KMS-11 (cell line): ENCODE data around the gene VEPH1.

Experiments
- H2AFZ ChIP-seq: fragments of 200-600 bp; sonication (generic); 2 replicates; pipeline ENCODE4 v1.6.1; 2016; ENCODE audit warnings: antibody characterized with exemption, mixed run types, low read depth
- H3K27ac ChIP-seq: fragments of 200-600 bp; sonication (generic); 2 replicates; pipeline ENCODE4 v1.6.1; 2016; ENCODE audit warnings: mild to moderate bottlenecking, mixed run types
- H3K27me3 ChIP-seq: fragments of 200-600 bp; sonication (generic); 2 replicates; pipeline ENCODE4 v1.6.1; 2017; ENCODE audit warnings: mild to moderate bottlenecking, low read depth, mixed run types, moderate library complexity; ENCODE audit not compliant: insufficient read depth
- H3K36me3 ChIP-seq: fragments of 200-600 bp; sonication (generic); 2 replicates; pipeline ENCODE4 v1.6.1; 2017; ENCODE audit warnings: mild to moderate bottlenecking, mixed run types; ENCODE audit not compliant: insufficient read depth
- H3K4me1 ChIP-seq: fragments of 200-600 bp; sonication (generic); 2 replicates; pipeline ENCODE4 v1.6.1; 2016; ENCODE audit warnings: mild to moderate bottlenecking, low read depth, mixed run types; ENCODE audit not compliant: poor library complexity, severe bottlenecking
- H3K4me2 ChIP-seq: fragments of 200-600 bp; sonication (generic); 2 replicates; pipeline ENCODE4 v1.7.0; 2016; ENCODE audit warnings: mild to moderate bottlenecking, mixed run types
- H3K4me3 ChIP-seq: fragments of 200-600 bp; sonication (generic); IDR thresholded peaks from 2 replicates; pipeline ENCODE4 v1.6.1; 2017; ENCODE audit warnings: low read depth, low read length, mixed read lengths; ENCODE audit not compliant: insufficient read depth
- H3K79me2 ChIP-seq: fragments of 200-600 bp; sonication (generic); 2 replicates; pipeline ENCODE4 v1.6.1; 2016; ENCODE audit warnings: low read depth, mixed run types; ENCODE audit not compliant: insufficient read depth
- H3K9ac ChIP-seq: fragments of 200-600 bp; sonication (generic); 2 replicates; pipeline ENCODE4 v1.6.1; 2016; ENCODE audit warnings: mild to moderate bottlenecking, mixed run types
- H4K20me1 ChIP-seq: fragments of 200-600 bp; sonication (generic); 2 replicates; pipeline ENCODE4 v1.6.1; 2016; ENCODE audit warnings: mild to moderate bottlenecking, mixed run types; ENCODE audit not compliant: insufficient read depth
- TF ChIP-seq, protein P1 (sequence below): fragments of 200-600 bp; sonication (generic); conservative IDR thresholded peaks from 2 replicates; pipeline ENCODE4 v1.6.1; 2017; ENCODE audit warnings: low read depth, mild to moderate bottlenecking, antibody characterized with exemption, low read length, moderate library complexity, mixed read lengths

The VEPH1 gene

DNA sequence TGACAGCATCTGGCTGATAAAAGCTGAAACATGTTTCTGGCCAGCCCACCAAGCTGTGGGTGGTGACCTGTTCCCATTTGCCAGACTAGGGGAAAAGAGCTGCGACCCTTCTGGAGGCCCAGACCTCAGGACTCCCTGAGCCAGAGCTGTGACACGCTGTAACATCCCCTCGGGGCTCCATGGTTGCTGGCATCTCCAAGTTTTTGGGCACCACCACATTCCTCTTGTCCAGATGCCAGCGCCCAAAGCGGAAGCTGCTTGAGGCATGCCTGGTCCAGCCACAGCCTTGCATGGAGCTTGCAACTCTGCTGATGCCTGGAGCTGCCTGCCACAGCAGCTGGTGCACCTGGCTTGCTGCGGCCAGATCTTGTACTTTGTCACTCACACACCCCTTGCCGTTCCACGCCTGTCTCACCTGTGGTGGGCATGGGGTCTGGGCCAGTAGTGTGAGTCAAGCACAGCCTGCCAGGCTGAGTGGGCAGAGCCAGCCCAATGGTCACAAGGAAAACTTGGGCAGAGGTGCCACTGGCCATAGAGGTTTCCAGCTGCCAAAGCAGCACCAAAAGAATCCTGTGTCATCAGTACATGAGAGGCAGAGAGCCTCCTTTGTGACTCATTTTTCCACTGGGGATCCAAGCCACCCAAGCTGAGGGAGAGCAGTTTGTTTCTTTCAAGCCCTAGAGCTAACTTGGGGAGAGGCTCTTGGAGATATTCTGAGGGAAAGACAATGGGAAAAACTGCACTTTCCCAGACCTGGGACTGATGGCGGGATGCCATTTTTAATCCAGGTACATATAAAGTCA, 112.3 kb downstream of the VEPH1 start:
- TF ChIP-seq, protein P1, sequence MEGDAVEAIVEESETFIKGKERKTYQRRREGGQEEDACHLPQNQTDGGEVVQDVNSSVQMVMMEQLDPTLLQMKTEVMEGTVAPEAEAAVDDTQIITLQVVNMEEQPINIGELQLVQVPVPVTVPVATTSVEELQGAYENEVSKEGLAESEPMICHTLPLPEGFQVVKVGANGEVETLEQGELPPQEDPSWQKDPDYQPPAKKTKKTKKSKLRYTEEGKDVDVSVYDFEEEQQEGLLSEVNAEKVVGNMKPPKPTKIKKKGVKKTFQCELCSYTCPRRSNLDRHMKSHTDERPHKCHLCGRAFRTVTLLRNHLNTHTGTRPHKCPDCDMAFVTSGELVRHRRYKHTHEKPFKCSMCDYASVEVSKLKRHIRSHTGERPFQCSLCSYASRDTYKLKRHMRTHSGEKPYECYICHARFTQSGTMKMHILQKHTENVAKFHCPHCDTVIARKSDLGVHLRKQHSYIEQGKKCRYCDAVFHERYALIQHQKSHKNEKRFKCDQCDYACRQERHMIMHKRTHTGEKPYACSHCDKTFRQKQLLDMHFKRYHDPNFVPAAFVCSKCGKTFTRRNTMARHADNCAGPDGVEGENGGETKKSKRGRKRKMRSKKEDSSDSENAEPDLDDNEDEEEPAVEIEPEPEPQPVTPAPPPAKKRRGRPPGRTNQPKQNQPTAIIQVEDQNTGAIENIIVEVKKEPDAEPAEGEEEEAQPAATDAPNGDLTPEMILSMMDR: no peak
- no peak overlapping the region for H3K9ac ChIP-seq
- no peaks in the 10 kb centered on the region for H3K4me1 ChIP-seq
- no peak overlapping the region for H3K4me2 ChIP-seq
- no peaks in the 10 kb centered on the region for H3K27me3 ChIP-seq
- no peaks in the 10 kb centered on the region for H3K79me2 ChIP-seq
- H4K20me1 ChIP-seq: no peaks in the 10 kb centered on the region
- no peak overlapping the region for H3K27ac ChIP-seq
- H3K36me3 ChIP-seq: no peaks in the 10 kb centered on the region
- no peak overlapping the region for H2AFZ ChIP-seq
- no peak overlapping the region for H3K4me3 ChIP-seq

DNA sequence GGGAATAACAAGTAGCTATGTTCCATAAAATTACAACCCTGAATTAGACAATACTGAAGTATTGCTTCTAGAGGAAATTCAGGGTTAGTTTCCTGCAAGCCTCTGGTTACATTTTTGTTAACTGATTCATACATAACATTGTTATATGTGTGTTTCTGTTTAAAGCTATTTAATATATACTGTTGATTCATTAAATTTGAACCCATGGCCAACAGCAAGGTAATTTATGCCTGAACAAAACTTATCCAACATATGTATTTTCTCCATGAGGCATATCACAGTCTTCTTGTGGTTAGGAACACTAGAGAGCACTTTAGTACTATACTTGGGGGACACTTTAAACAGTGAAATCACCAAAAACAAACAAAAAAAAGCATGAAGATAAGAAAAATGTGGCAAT, 114.2 kb downstream of the VEPH1 start:
- H2AFZ ChIP-seq: no peak overlapping the region
- H3K9ac ChIP-seq: no peak overlapping the region
- no peak overlapping the region for H3K27ac ChIP-seq
- H3K27me3 ChIP-seq: no peaks in the 10 kb centered on the region
- no peaks in the 10 kb centered on the region for H3K79me2 ChIP-seq
- TF ChIP-seq, protein P1: no peak
- no peak overlapping the region for H3K4me2 ChIP-seq
- H3K36me3 ChIP-seq: no peaks in the 10 kb centered on the region
- H4K20me1 ChIP-seq: no peaks in the 10 kb centered on the region
- no peak overlapping the region for H3K4me3 ChIP-seq
- H3K4me1 ChIP-seq: no peaks in the 10 kb centered on the region

DNA sequence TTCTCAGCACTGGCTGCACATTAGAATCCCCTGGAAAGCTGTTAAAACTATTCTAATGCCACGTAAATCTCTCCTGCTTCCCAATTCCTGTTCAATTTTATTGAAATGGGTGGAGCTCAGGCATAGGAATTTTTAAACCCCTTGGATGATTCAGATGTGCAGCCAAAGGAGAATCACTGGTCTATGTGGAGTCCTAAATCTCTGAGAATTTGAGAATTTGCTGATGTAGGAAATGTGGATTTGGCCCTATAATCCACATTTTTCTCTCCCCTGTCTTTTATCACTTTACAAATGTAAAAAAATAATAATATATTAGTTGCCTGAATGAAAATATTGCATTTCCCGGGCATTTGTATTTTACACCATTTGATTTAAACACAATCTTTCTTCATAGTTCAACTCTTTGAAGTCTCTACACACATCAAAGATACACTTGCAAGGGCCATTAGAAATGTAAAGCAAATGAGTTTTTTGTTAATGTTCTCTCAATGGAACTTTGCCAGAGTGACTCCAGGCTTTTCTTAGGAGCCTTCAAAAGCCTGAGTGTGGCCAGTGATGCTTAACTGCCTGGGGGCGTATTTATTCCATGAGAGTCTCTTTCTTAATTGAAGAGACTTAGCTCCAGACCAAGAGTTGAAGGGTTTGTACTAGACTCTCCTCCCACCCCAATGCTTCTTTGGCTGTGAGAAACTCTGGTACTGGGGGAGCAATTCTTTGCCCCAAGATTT, 115.3 kb downstream of the VEPH1 start:
- Histone ChIP-seq H3K79me2 (no peaks in the 10 kb centered on the region), H3K9ac (no peak overlapping the region), H3K27ac (no peak overlapping the region), H2AFZ (no peak overlapping the region), H3K36me3 (no peaks in the 10 kb centered on the region), H3K4me1 (no peaks in the 10 kb centered on the region), H3K4me3 (no peak overlapping the region), H3K4me2 (no peak overlapping the region), H4K20me1 (no peaks in the 10 kb centered on the region), H3K27me3 (no peaks in the 10 kb centered on the region)
- TF ChIP-seq, protein P1: no peak

DNA sequence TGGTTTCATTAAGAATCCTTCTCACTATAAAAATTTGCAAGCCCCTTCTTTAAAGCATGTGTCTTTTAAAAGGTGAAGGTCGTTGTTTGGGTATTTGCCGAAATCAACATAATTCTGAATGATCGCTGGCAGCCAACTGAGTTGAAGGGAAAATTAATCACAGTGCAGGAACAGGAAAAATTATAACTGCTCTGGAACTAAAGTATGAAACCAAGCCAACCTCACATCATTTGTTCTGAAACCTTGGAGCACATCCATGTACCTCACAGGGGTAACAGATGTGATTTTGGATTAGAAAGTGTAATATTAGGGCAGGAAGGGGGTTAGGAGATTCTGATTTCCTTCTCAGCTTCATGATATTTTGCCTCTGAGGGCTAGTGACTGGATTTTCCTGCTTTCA, 118.7 kb downstream of the VEPH1 start:
- Histone ChIP-seq H3K27me3 (no peaks in the 10 kb centered on the region), H3K79me2 (no peaks in the 10 kb centered on the region), H3K36me3 (no peaks in the 10 kb centered on the region), H3K4me2 (no peak overlapping the region), H4K20me1 (no peaks in the 10 kb centered on the region), H3K27ac (no peak overlapping the region), H3K9ac (no peak overlapping the region), H2AFZ (no peak overlapping the region), H3K4me3 (no peak overlapping the region), H3K4me1 (no peaks in the 10 kb centered on the region)
- TF ChIP-seq, protein P1: no peak
